Measurements from ENCODE around the gene GTF3C5.
A peak's percentile ranks its signal among the peaks of the same experiment; 100 is the strongest.

GTF3C5 gene

GRCh38 chr9:133032171-133032570 is 1.4 kb downstream of the GTF3C5 start:
- no peak for DNase-seq

GRCh38 chr9:133035669-133036068 is 4.9 kb downstream of the GTF3C5 start:
- DNase-seq: no peak

GRCh38 chr9:133037775-133038515 is 7.1 kb downstream of the GTF3C5 start:
- DNase-seq: no peak

GRCh38 chr9:133040892-133041479 is 10.2 kb downstream of the GTF3C5 start:
- DNase-seq: peak in 3 of 4 experiments; percentile 10 to 35 (median 26)

- DNase-seq: no peak
Observed at GRCh38 chr9:133041958-133042357, 11.2 kb downstream of the GTF3C5 start.

- no peak for DNase-seq
Observed at GRCh38 chr9:133042676-133043075, 11.9 kb downstream of the GTF3C5 start.

GRCh38 chr9:133043449-133044035 is 12.7 kb downstream of the GTF3C5 start:
- DNase-seq: no peak

GRCh38 chr9:133044125-133044524 is 13.3 kb downstream of the GTF3C5 start:
- DNase-seq: no peak

- no peak for DNase-seq
Observed at GRCh38 chr9:133044661-133045060, 13.9 kb downstream of the GTF3C5 start.

- no peak for DNase-seq
Observed at GRCh38 chr9:133045132-133045531, 14.3 kb downstream of the GTF3C5 start.

- DNase-seq: no peak
Observed at GRCh38 chr9:133046196-133046899, 15.6 kb downstream of the GTF3C5 start.

- DNase-seq: no peak
Observed at GRCh38 chr9:133046900-133047295, 16.1 kb downstream of the GTF3C5 start.

- DNase-seq: no peak
Observed at GRCh38 chr9:133048595-133048994, 17.8 kb downstream of the GTF3C5 start.

- DNase-seq: no peak
Observed at GRCh38 chr9:133049043-133049442, 18.2 kb downstream of the GTF3C5 start.

- no peak for DNase-seq
Observed at GRCh38 chr9:133050142-133050541, 19.3 kb downstream of the GTF3C5 start.

GRCh38 chr9:133050781-133051180 is 20.0 kb downstream of the GTF3C5 start:
- DNase-seq: no peak

- no peak for DNase-seq
Observed at GRCh38 chr9:133051281-133051900, 20.6 kb downstream of the GTF3C5 start.

GRCh38 chr9:133051966-133052539 is 21.3 kb downstream of the GTF3C5 start:
- DNase-seq: no peak

- no peak for DNase-seq
Observed at GRCh38 chr9:133054194-133054890, 23.5 kb downstream of the GTF3C5 start.

GRCh38 chr9:133054966-133055365 is 24.2 kb downstream of the GTF3C5 start:
- DNase-seq: no peak

GRCh38 chr9:133055788-133056420 is 25.1 kb downstream of the GTF3C5 start:
- no peak for DNase-seq

GRCh38 chr9:133056533-133056932 is 25.7 kb downstream of the GTF3C5 start:
- DNase-seq: no peak

Measured in activated CD4-positive, CD25-positive, alpha-beta regulatory T cell (primary cell).